GM23338 (cell line): ENCODE data around the gene NINJ2. TPM values are rescaled to one million over a fixed set of nuclear protein-coding genes. Genes with fewer than 3 reads are reported as not detected.

Source experiments
- ATAC-seq: fragments of 200-7000 bp; cut with Tn5 transposase; 3 replicates; pipeline ENCODE4 v1.9.1; 2020
- DNase-seq: peaks from one replicate; pipeline ENCODE4 v3.0.0-alpha.2; 2015; ENCODE audit warnings: low spot score
- H2AFZ ChIP-seq: fragments of 200-600 bp; sonication (generic); 2 replicates; pipeline ENCODE4 v1.8.0; 2016; ENCODE audit warnings: antibody characterized with exemption, mild to moderate bottlenecking, moderate library complexity
- H3F3A ChIP-seq: fragments of 200-600 bp; sonication (generic); replicated peaks from 2 replicates; pipeline ENCODE4 v1.8.0; 2017; ENCODE audit warnings: antibody characterized with exemption, mixed run types, low read depth
- H3K27ac ChIP-seq: fragments of 200-600 bp; sonication (generic); 2 replicates; pipeline ENCODE4 v1.6.1; 2016; ENCODE audit warnings: low read depth
- H3K27me3 ChIP-seq: fragments of 200-600 bp; sonication (generic); 2 replicates; pipeline ENCODE4 v1.8.0; 2016; ENCODE audit warnings: mild to moderate bottlenecking, mixed run types, moderate library complexity; ENCODE audit not compliant: insufficient read depth
- H3K36me3 ChIP-seq: fragments of 200-600 bp; sonication (generic); 2 replicates; pipeline ENCODE4 v1.8.0; 2016; ENCODE audit warnings: mild to moderate bottlenecking; ENCODE audit not compliant: insufficient read depth
- H3K4me1 ChIP-seq: fragments of 200-600 bp; sonication (generic); 2 replicates; pipeline ENCODE4 v1.8.0; 2016; ENCODE audit warnings: mild to moderate bottlenecking, moderate library complexity; ENCODE audit not compliant: insufficient read depth
- H3K4me2 ChIP-seq: fragments of 200-600 bp; sonication (generic); 2 replicates; pipeline ENCODE4 v1.7.1; 2017; ENCODE audit warnings: mixed run types
- H3K4me3 ChIP-seq: fragments of 200-600 bp; sonication (generic); 2 replicates; pipeline ENCODE4 v1.6.1; 2016; ENCODE audit warnings: mixed run types
- H3K79me2 ChIP-seq: fragments of 200-600 bp; sonication (generic); replicated peaks from 2 replicates; pipeline ENCODE4 v1.8.0; 2017; ENCODE audit warnings: mild to moderate bottlenecking; ENCODE audit not compliant: insufficient read depth
- H3K9me2 ChIP-seq: fragments of 200-600 bp; sonication (generic); 2 replicates; pipeline ENCODE4 v1.8.0; 2017; ENCODE audit not compliant: insufficient read depth
- H4K20me1 ChIP-seq: fragments of 200-600 bp; sonication (generic); replicated peaks from 2 replicates; pipeline ENCODE4 v1.8.0; 2017; ENCODE audit warnings: mild to moderate bottlenecking; ENCODE audit not compliant: insufficient read depth
- H3K27ac Mint-ChIP-seq: 2 replicates; pipeline ENCODE4 v1.8.0; 2020; ENCODE audit warnings: inconsistent platforms, mild to moderate bottlenecking, moderate library complexity, mixed read lengths
- H3K27me3 Mint-ChIP-seq: 3 replicates; pipeline ENCODE4 v1.8.0; 2022; ENCODE audit warnings: low read depth, mild to moderate bottlenecking, moderate library complexity, mixed read lengths, inconsistent platforms; ENCODE audit not compliant: insufficient read depth, poor library complexity
- H3K36me3 Mint-ChIP-seq: 3 replicates; pipeline ENCODE4 v1.8.0; 2021; ENCODE audit warnings: low read depth, mild to moderate bottlenecking, inconsistent platforms, moderate library complexity, mixed read lengths
- H3K4me1 Mint-ChIP-seq: 3 replicates; pipeline ENCODE4 v1.8.0; 2020; ENCODE audit warnings: mild to moderate bottlenecking, inconsistent platforms, mixed read lengths
- H3K4me3 Mint-ChIP-seq: 3 replicates; pipeline ENCODE4 v1.8.0; 2021; ENCODE audit warnings: moderate library complexity, mild to moderate bottlenecking, inconsistent platforms, mixed read lengths
- H3K9me3 Mint-ChIP-seq: 3 replicates; pipeline ENCODE4 v1.8.0; 2020; ENCODE audit warnings: moderate library complexity, mild to moderate bottlenecking, inconsistent platforms, mixed read lengths
- CREB1 ChIP-seq: fragments of 250-450 bp; sonication (Bioruptor Pico); IDR thresholded peaks from 2 replicates; pipeline ENCODE4 v1.5.0; 2020; ENCODE audit warnings: low read depth, mild to moderate bottlenecking, moderate library complexity
- EZH2 ChIP-seq: fragments of 200-600 bp; sonication (generic); IDR thresholded peaks from one replicate; pipeline ENCODE4 v1.8.0; 2017; ENCODE audit warnings: antibody characterized with exemption, mild to moderate bottlenecking, low read depth; ENCODE audit not compliant: unreplicated experiment
- EZH2phosphoT487 ChIP-seq: fragments of 200-600 bp; sonication (generic); IDR thresholded peaks from one replicate; pipeline ENCODE4 v1.8.1; 2018; ENCODE audit warnings: antibody characterized with exemption; ENCODE audit not compliant: unreplicated experiment
- JUNB ChIP-seq: IDR thresholded peaks from one replicate; pipeline ENCODE4 v1.6.1; 2016; ENCODE audit warnings: antibody characterized with exemption; ENCODE audit not compliant: unreplicated experiment
- NANOG ChIP-seq: IDR thresholded peaks from 2 replicates; pipeline ENCODE4 v1.6.1; 2016; ENCODE audit warnings: antibody characterized with exemption, borderline replicate concordance
- POLR2AphosphoS5 ChIP-seq: IDR thresholded peaks from 2 replicates; pipeline ENCODE4 v1.6.1; 2016; ENCODE audit warnings: antibody characterized with exemption, low read depth
- REST ChIP-seq: IDR thresholded peaks from one replicate; pipeline ENCODE4 v1.6.1; 2018; ENCODE audit warnings: antibody characterized with exemption; ENCODE audit not compliant: unreplicated experiment
- ZNF114 ChIP-seq: fragments of 250-450 bp; sonication (Bioruptor Pico); IDR thresholded peaks from 2 replicates; pipeline ENCODE4 v1.5.0; 2020; ENCODE audit warnings: mild to moderate bottlenecking, moderate library complexity
- ZNF331 ChIP-seq: fragments of 250-450 bp; sonication (Bioruptor Pico); IDR thresholded peaks from 2 replicates; pipeline ENCODE4 v1.5.0; 2020; ENCODE audit warnings: low read depth, mild to moderate bottlenecking, moderate library complexity
- ZNF462 ChIP-seq: fragments of 250-450 bp; sonication (Bioruptor Pico); IDR thresholded peaks from 2 replicates; pipeline ENCODE4 v1.5.0; 2020; ENCODE audit warnings: mild to moderate bottlenecking, moderate library complexity
- polyA plus RNA-seq: library from polyadenylated mRNA; unstranded; fragments of >200 nt; fragmentation: Nextera tagmentation; extraction: Ambion mirVana; gene quantifications from 2 replicates; pipeline ENCODE4 v1.2.1, GENCODE V29; 2016
- total RNA-seq: library from RNA; depleted of rRNA; stranded (reverse); fragments of >200 nt; shearing (Covaris generic); gene quantifications from 2 replicates; pipeline ENCODE4 v1.2.3, GENCODE V29; 2014
- TF ChIP-seq, protein P1 (sequence below): IDR thresholded peaks from 2 replicates; pipeline ENCODE4 v1.6.1; 2016; ENCODE audit warnings: antibody characterized with exemption

The NINJ2 gene
- total and polyA plus RNA-seq, 2 experiments from 2014 or later, result 0.94 to 2.6 TPM

DNA sequence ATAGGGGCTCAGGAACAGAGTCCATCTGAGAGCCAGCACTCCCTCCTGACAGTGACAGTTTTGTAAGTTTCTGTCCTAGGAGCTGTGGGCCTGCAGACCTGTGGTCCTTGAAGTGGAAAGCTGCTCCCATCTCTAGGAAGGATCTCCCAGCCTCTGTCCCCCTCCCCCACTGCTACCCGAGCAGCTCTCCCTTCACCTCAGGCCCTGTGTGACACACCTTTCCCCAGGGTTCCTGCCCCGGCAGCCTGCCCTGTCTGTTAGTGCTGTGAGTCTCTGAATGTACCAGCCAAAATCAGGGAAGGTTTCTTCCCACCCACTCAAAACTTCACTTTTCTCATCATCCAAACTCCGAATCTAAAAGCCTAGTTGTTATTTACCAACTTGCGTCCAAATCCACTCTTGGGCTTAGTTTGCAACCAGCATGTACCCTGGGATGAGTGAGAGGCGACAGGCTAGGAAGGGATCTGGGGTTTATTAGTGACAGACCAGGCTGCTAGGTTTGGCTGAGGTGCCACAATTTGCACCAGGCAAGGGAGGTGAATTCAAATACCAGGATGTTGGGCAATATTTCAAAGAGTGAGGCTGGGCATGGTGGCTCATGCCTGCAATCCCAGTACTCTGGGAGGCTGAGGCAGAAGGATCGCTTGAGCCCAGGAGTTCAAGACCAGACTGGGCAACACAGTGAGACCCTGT, 39.9 kb downstream of the NINJ2 start:
- Histone ChIP-seq H3K4me2 (peak overlapping the region; percentile 65), H3F3A (peaks cover 5% of the 10 kb centered on the region; the same call in 1 of the 2 replicates), H3K27me3 (no peaks in the 10 kb centered on the region), H3K79me2 (no peaks in the 10 kb centered on the region), H3K27ac (no peak overlapping the region), H3K9me2 (no peaks in the 10 kb centered on the region), H3K4me3 (no peak overlapping the region), H3K36me3 (no peaks in the 10 kb centered on the region), H3K4me1 (peaks cover 16% of the 10 kb centered on the region), H2AFZ (peak overlapping the region; percentile 69), H4K20me1 (no peaks in the 10 kb centered on the region)
- TF ChIP-seq ZNF114 (CRISPR knock-in tag) (no peak), ZNF331 (CRISPR knock-in tag) (no peak), POLR2AphosphoS5 (no peak), EZH2 (no peak), NANOG (no peak), REST (no peak), ZNF462 (CRISPR knock-in tag) (no peak), JUNB (no peak), CREB1 (no peak), EZH2phosphoT487 (no peak)
- TF ChIP-seq, protein P1, sequence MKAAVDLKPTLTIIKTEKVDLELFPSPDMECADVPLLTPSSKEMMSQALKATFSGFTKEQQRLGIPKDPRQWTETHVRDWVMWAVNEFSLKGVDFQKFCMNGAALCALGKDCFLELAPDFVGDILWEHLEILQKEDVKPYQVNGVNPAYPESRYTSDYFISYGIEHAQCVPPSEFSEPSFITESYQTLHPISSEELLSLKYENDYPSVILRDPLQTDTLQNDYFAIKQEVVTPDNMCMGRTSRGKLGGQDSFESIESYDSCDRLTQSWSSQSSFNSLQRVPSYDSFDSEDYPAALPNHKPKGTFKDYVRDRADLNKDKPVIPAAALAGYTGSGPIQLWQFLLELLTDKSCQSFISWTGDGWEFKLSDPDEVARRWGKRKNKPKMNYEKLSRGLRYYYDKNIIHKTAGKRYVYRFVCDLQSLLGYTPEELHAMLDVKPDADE, result no peak
- H3K4me1 Mint-ChIP-seq, result peaks cover 20% of the 10 kb centered on the region
- H3K9me3 Mint-ChIP-seq, result no peaks in the 10 kb centered on the region; the same call in 2 of the 3 replicates
- no peak overlapping the region for H3K27ac Mint-ChIP-seq
- peak; percentile 46 for DNase-seq
- ATAC-seq, result peak; percentile 85
- H3K27me3 Mint-ChIP-seq, result peaks cover 10% of the 10 kb centered on the region
- H3K4me3 Mint-ChIP-seq, result no peak overlapping the region
- no peaks in the 10 kb centered on the region for H3K36me3 Mint-ChIP-seq
